Upper lobe of left lung (tissue), 4 donors: ENCODE data around the gene RETN.

Experiments
- CTCF ChIP-seq, 6 experiments: fragments of 450-650 bp in 4 of 6; fragments of 200-600 bp in 2 of 6; sonication (generic) in 2 of 6; IDR thresholded peaks; one replicate each; pipeline ENCODE4 v1.5.1; 2016 to 2019; ENCODE audit warnings: antibody characterized with exemption in 6 of 6
- POLR2A ChIP-seq, 4 donors: fragments of 450-650 bp; IDR thresholded peaks; one replicate each; pipeline ENCODE4 v1.5.1; 2016 to 2017; ENCODE audit warnings: antibody characterized with exemption in 4 of 4, mild to moderate bottlenecking in 2 of 4
- POLR2AphosphoS5 ChIP-seq, 2 donors: sonication (generic); formaldehyde crosslinking; IDR thresholded peaks; one replicate each; pipeline ENCODE4 v1.5.1; 2017; ENCODE audit warnings: antibody characterized with exemption in 2 of 2

GRCh38 chr19:7701654-7702457 is 33.0 kb downstream of the RETN start, which contains the start of gene FCER2:
- TF ChIP-seq POLR2AphosphoS5 (IDR thresholded peaks at IDR 0.05) (no peak), POLR2A (IDR thresholded peaks at IDR 0.05) (no peak), CTCF (IDR thresholded peaks at IDR 0.05) (no peak)
